Measurements from ENCODE around the gene WNT2. TPM values are rescaled to one million over a fixed set of nuclear protein-coding genes. Genes with fewer than 3 reads are reported as not detected.

WNT2 gene
- total RNA-seq: 260 and 313 TPM in 2 replicates
- polyA plus RNA-seq: 348 and 378 TPM in 2 replicates

GRCh38 chr7:117322741-117323304, at the start of gene WNT2:
TSS of gene WNT2 (minus strand) at chr7:117323058. CDS start at chr7:117322989, 69 bp downstream.
- Histone ChIP-seq H3K27ac (peak within 1 kb of the TSS; percentile 93), H3K27me3 (no peaks in the 10 kb centered on the region), H3K36me3 (peaks cover 24% of the 10 kb centered on the region), H3K9me3 (ENCODE audit: low read depth) (no peaks in the 10 kb centered on the region), H3K4me1 (ENCODE audit: low read depth) (peaks cover 37% of the 10 kb centered on the region), H3K4me3 (peak within 1 kb of the TSS; percentile 63)
- TF ChIP-seq CTCF (IDR thresholded peaks at IDR 0.05; ENCODE audit: low read depth, low read length): no peak
- peak; percentile 9 to 75 for DNase-seq (ENCODE audit: low read depth in 1 of 2, low spot score in 1 of 2)

- DNase-seq (ENCODE audit: low read depth in 1 of 2, low spot score in 1 of 2): no peak
- TF ChIP-seq CTCF (IDR thresholded peaks at IDR 0.05; ENCODE audit: low read depth, low read length): no peak
- no peaks in the 10 kb centered on the region for H3K27me3 ChIP-seq
- no peak overlapping the region for H3K27ac ChIP-seq
- H3K4me1 ChIP-seq (ENCODE audit: low read depth): no peaks in the 10 kb centered on the region
- H3K36me3 ChIP-seq: no peaks in the 10 kb centered on the region
- H3K4me3 ChIP-seq: no peak overlapping the region
- no peaks in the 10 kb centered on the region for H3K9me3 ChIP-seq (ENCODE audit: low read depth)
Measured at GRCh38 chr7:117372073-117372472, 49.2 kb upstream of the WNT2 start.

- DNase-seq (ENCODE audit: low read depth in 1 of 2, low spot score in 1 of 2): no peak
- Histone ChIP-seq H3K4me3 (no peak overlapping the region), H3K27ac (no peak overlapping the region), H3K36me3 (no peaks in the 10 kb centered on the region), H3K4me1 (ENCODE audit: low read depth) (peaks cover 21% of the 10 kb centered on the region), H3K27me3 (no peaks in the 10 kb centered on the region), H3K9me3 (ENCODE audit: low read depth) (no peaks in the 10 kb centered on the region)
- no peak for TF ChIP-seq CTCF (IDR thresholded peaks at IDR 0.05; ENCODE audit: low read depth, low read length)
Measured at GRCh38 chr7:117364339-117365080, 41.7 kb upstream of the WNT2 start.

- Histone ChIP-seq H3K27ac (no peak overlapping the region), H3K9me3 (ENCODE audit: low read depth) (no peaks in the 10 kb centered on the region), H3K36me3 (no peaks in the 10 kb centered on the region), H3K27me3 (no peaks in the 10 kb centered on the region), H3K4me1 (ENCODE audit: low read depth) (peaks cover 21% of the 10 kb centered on the region), H3K4me3 (no peak overlapping the region)
- DNase-seq (ENCODE audit: low read depth in 1 of 2, low spot score in 1 of 2): no peak
- TF ChIP-seq CTCF (IDR thresholded peaks at IDR 0.05; ENCODE audit: low read depth, low read length): no peak
Measured at GRCh38 chr7:117362294-117362888, 39.5 kb upstream of the WNT2 start.

GRCh38 chr7:117350027-117350426, 27.2 kb upstream of the WNT2 start:
- Histone ChIP-seq H3K9me3 (ENCODE audit: low read depth) (no peaks in the 10 kb centered on the region), H3K36me3 (no peaks in the 10 kb centered on the region), H3K4me3 (no peak overlapping the region), H3K27ac (no peak overlapping the region), H3K4me1 (ENCODE audit: low read depth) (peaks cover 8% of the 10 kb centered on the region), H3K27me3 (no peaks in the 10 kb centered on the region)
- TF ChIP-seq CTCF (IDR thresholded peaks at IDR 0.05; ENCODE audit: low read depth, low read length): no peak
- no peak for DNase-seq (ENCODE audit: low read depth in 1 of 2, low spot score in 1 of 2)

Data from cardiac muscle cell (in vitro differentiated cells and primary cell).